HL-60/S4 (cell line): ENCODE results near the gene CCT3.
"Not testable (repeated sequence)": the region's sequence is repeated elsewhere in the genome, so short reads cannot be mapped to it uniquely, and the experiment has no call there.

Source experiments
- in situ Hi-C: fragments of 300-500 bp; cut with MboI; formaldehyde crosslinking; loops from 2 replicates; pipeline ENCODE4 v1.14.3; 2022; ENCODE audit warnings: low sequenced_read_pairs

CCT3 gene

DNA sequence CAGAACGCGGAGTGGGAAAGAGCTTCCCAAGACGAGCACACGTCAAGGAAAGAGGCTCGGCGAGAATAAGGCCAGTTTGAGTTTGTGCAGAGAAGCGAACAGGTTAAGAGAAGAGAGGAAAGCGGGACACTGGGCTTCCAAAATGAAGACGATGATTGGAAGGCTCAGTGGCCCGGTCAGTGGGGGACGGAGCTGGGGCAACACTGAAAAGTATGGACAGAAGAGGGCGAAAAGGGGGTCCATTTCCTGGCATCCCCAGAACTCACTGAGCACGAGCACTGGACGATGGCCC lies 258 bp downstream of the CCT3 start:
- in situ Hi-C loops, result no loop called here

DNA sequence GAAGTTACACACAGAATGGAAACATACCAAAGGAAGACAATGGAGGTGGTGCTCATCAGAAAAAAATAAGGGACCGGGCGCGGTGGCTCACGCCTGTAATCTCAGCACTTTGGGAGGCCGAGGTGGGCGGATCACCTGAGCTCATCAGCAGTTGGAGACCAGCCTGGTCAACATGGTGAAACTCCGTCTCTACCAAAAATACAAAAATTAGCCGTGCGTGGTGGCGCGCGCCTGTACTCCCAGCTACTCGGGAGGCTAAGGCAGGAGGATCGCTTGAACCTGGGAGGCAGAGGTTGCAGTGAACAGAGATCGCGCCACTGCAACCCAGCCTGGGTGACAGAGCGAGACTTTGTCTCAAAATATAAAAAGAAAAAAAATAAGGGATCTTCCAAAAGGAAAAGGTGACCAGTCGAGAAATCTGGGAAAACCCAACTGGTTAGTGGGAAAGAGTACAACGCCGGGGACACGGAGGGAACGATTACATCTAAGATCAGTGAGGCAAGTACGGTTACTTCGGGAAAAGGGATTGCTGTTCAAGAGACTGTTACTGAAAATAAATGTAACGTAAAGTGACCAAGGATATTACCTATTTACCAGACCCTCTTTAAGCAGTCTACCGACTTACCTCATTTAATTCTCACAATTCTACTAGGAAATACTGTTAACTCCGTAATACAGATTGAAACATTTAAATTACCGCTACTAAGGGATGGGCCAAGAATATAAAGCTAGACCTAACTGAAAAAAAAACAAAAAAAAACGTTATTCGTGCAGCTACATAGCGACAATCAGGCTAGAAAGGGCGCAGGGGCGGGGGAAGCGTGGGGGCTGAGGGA lies 822 bp downstream of the CCT3 start:
- in situ Hi-C loops, result no loop called here

DNA sequence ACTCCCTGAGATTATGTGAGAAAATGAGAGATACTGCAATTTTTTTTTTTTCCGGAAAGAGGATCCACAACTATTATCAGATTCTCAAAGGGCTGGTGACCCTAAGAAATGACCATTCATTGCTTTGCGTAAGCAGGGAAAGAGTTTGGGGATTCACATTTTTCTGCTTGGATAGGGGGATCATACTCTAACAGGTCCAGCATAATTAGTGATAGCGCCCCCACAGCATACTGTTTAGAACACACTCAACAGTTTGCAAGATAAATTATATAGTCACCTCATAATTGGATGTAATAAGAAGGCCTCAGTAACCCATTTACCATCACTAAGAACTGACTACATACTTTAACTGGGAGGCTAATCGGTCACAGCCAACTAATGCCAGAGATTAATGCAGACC lies 1.9 kb downstream of the CCT3 start:
- in situ Hi-C loops, result no loop called here

DNA sequence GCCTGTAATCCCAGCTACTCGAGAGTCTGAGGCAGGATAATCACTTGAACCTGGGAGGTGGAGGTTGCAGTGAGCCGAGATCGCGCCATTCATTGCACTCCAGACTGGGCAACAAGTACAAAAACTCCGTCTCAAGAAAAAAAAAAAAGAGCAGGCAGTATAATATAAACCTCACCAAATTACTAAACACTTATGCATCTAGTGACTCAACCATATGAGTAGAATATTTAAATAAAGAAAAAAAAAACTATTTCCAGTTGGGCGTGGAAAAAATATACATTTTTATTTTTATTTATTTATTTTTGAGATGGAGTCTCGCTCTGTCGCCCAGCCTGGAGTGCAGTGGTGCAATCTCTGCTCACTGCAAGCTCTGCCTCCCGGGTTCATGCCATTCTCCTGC lies 14.9 kb downstream of the CCT3 start:
- in situ Hi-C loops, result not testable (repeated sequence)

DNA sequence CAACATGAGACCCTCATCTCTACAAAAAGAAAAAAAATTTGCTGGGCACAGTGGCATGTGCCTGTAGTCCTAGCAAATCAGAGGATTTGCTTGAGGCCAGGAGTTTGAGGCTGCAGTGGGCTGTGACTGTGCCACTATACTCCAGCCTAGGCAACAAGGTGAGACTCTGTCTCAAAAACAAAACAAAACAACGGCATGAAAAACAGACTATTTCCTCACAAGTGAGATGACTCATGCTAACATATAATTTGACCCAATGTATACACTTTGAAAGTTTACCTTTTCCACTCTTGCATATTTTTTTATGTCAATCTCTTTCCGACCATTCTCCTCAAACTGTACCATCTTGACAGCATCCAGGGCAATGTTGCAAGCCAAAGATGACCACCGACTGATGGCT lies 17.5 kb downstream of the CCT3 start:
- in situ Hi-C loops, result no loop called here

DNA sequence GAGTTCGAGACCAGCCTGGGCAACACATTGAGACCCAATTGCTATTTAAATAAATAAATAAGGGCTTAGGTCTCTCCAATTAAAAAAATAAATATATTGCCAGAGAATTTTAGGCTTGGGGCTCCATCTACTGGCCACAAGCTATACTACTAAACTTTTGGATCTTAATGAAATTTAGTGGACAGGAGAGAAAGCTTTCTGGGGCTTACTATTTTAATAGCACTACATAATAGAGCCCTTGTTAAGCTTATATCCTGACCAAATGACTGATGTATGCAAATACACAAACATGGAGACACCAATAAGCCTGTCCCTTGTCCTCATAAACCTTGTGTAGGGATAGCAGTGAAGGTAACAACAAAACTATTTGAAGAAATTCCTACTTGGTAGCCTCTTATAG lies 18.4 kb downstream of the CCT3 start:
- in situ Hi-C loops, result no loop called here

DNA sequence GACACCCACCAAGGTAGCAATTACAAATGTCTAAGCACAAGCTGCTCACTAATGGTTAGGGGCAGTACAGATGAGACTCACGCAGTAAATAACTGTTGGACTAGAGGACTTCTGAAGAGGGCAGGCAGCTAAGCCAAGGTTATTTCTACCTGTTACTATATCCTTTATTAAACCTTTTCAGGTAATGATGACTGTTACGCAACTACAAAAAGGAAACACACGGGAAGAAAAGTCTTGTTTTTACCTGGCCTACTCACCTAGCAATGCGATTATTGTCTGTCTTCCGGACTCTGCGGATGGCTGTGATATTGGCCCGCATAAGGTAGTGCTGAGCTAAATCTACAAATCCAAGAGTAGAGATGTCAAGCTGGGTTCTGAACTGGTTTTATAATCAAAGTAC lies 21.2 kb downstream of the CCT3 start:
- in situ Hi-C loops, result no loop called here

DNA sequence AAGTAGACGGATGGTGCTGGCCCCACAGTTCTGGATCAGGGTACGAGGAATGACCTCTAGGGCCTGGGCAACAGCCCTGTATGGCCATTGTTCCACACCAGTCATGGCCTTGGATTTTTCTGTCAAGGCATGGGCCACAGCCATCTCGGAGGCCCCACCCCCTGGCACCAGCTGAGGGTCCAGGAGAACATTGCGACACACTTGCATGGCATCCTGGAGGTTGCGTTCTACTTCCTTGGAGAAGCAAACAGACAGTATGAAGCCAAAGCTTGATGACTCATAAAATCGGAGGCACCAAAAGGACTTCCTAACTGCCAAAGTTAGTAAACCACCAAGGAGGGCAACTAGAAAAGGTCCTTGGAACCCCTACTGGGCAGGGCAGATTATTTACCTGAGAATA lies 27.1 kb downstream of the CCT3 start:
- in situ Hi-C loops, result no loop called here

DNA sequence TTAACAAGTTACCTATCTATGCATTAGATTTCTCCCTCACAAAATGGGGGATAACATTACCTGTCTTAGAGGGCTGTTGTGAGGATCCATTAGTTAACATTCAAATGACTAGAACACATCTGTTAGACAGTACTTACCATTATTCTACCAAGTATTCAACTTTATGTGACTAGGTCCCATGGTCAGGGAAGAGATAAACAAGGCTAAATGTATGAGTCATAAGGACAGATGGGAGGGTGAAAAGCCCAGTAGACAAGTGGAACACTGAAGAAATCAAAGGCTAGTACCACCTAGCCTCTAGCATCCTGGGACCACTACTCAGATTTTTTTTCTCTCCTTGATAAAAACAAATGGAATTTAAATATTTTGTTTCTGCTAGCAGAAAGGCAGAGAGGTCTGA lies 30.0 kb downstream of the CCT3 start:
- in situ Hi-C loops, result no loop called here

DNA sequence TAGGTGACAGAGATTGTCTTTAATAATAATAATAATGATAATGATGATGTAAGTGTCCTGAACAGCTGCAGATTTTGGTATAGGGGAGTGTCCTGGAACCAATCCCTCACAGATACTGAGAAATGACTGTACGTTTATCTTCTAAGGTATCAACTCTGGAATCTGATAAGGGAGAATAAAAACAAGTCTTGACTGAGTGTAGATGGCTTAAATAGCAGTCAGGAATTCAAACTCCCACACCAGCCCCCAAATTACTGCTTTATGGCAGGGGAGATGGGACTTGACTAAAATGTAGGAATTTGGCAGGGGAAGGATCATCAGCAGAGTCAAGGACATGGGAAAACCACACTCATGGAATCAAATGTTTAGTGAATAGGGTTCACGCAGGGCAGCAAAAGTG lies 32.9 kb downstream of the CCT3 start:
- in situ Hi-C loops, result no loop called here

DNA sequence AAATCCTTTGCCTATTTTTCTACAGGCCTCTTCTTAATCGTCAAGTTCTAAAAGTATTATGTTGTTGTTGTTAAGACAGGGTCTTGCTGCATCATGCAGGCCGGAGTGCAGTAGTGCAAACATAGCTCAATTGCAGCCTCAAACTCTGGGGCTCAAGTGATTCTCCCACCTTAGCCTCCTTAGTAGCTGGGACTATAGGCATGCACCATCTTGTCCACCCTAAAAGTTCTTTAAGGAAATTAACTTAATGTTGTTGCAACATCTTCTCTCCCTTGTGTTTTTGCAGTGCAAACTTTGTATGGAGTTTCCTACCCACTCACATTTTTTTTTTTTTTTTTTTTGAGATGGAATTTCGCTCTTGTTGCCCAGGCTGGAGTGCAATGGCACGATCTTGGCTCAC lies 34.9 kb downstream of the CCT3 start:
- in situ Hi-C loops, result no loop called here

DNA sequence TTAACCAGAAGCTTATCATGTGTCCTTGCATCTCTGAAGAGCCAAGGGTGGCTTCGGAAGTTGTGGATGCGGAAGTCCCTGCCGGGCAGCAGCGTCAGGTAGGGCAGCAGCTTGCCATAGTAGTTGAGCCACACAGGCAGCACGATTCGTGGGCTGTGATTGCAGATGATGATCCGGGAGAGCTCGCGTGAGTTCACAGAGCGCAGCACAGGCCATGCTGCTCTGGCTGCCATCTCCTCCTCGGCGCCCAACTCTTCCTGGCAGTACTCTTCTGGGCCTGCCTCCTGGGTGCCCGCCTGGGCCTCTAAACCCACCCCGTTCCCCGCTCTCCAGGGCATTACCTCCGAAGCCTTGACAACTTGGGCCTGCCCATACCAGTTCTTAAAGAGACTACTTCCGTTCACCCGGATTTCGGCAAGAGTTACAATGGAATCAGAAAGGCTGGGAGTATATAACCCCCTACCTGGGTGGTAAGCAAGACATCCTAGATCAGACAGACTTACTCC lies 39.2 kb downstream of the CCT3 start, which contains the start of gene VHLL:
Gene VHLL (minus strand): TSS at position 456 of the 506 bp plus-strand sequence. CDS start 118 bp downstream, at position 338.
- in situ Hi-C loops, result no loop called here

DNA sequence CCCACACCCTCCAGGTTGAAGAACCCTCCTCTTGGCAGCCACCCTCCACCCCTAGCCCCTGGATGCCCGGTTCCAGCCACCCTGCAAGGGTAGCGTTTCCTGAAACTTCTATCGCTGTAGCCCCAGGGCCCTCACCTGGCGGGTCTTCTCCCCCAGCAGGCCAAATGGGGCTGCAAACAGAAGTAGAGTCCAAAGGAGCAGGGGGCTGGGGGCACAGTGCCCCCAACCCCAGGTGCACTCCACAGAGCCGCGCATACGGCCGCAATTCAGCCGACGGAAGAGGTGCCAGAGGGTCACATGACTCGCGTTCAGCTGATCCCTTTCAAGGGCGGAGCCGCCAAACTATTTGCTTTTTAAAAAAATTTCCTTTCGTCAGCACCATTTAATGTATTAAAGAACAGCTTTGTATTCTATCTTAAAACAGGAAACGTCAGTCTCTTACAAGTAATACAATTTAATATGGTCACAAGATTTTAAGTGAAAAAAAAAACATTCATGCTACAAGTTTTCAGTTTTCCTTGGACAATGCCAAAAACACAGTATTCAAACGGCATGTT lies 42.6 kb downstream of the CCT3 start, which contains the start of gene GLMP:
Gene GLMP (minus strand): TSS at position 289 of the 557 bp plus-strand sequence. CDS start 34 bp downstream, at position 255.
- in situ Hi-C loops, result no loop called here

DNA sequence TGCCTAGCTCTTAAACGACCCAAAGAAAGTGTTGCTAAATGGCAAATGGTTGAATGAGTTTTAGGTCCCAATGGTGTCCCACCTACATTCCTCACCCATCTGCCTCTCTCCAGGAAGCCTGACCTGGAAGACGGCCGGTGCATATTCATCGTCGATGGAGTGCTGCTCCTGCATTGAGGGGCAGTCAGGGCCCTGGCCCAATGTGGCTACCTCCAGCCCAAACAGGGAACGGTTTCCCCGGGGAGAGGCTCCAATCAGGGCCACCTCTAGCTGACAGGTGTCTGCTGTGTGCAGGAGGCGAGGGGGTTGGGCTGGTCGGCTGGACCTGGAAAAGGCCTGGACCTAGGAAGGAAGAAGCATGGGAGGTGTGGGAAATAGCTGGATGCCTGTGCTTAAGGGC lies 44.2 kb downstream of the CCT3 start:
- in situ Hi-C loops, result no loop called here

DNA sequence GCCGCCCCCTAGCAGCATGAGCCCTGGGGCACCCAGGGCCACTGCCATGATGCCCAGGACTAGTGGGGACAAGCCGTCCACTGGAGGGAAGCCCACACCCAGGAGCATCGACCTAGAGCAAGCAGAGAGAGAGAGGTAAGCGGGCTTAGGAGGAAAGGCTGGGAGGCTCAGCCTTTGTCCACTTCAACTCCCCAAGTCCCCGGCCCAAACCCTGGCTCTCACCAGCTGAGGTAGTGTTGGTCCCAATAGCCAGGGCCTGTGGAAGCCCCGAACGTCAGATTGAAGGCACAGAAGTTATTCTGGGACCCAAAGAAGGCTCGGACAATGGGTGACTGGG lies 45.0 kb downstream of the CCT3 start:
- in situ Hi-C loops, result no loop called here

DNA sequence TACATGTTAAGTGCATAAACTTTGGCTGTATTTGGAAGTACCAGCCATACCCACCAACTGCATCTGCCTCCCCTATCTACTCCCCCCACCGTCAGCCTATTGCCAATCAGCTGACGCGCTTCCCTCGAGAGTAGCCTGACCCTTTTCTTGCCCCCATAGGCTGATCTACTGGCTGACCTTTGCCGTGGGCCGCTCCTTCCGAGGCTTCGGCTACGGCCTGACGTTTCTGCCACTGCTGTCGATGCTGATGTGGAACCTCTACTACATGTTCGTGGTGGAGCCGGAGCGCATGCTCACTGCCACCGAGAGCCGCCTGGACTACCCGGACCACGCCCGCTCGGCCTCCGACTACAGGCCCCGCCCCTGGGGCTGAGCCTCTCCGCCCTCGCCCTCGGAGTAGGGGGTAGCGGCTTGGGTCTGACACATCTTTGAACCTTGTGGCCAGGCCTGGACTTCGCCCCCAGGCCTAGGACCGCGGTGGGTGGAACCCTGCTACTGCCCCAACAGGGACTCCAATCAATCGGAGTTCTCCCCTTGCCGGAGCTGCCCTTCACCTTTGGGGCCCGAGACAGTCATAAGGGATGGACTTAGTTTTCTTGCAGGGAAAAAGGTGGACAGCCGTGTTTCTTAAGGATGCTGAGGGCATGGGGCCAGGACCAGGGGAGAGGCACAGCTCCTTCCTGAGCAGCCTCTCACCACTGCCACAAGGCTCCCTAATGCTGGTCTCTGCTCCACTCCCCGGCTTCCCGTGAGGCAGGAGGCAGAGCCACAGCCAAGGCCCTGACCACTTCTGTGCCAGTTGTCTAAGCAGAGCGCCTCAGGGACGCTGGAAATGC lies 46.6 kb downstream of the CCT3 start:
- in situ Hi-C loops, result no loop called here

DNA sequence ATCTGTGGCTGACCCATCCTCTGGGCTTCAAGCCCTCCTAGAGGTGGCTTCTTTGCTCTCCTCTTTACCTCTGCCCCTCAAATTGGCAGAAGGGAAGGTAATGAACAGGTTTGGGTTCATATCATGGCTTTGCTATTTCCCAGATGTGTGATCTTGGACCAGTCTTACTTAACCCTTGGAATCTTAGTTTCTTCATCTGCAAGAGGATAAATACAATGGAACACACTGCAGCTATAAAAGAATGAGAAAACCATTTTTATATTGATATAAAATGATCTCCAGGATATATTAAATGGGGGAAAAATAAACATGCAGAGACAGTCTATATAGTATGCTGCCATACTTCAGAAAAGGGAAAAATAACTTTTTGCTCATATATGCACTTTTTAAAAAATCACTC lies 48.2 kb downstream of the CCT3 start:
- in situ Hi-C loops, result no loop called here

DNA sequence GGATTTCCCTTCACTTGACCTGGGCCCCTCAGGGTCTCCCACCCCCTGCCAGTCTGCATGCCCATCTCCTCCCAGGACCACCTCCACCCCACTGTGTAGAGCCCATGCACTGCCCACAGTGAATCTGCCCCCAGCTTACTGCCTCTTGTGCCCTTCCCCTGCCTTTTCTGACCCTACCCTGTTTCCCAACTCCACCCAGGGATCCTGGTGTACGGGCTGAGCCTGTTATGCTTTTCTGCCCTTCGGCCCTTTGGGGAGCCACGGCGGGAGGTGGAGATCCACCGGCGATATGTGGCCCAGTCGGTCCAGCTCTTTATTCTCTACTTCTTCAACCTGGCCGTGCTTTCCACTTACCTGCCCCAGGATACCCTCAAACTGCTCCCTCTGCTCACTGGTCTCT lies 52.0 kb downstream of the CCT3 start:
- in situ Hi-C loops, result no loop called here

DNA sequence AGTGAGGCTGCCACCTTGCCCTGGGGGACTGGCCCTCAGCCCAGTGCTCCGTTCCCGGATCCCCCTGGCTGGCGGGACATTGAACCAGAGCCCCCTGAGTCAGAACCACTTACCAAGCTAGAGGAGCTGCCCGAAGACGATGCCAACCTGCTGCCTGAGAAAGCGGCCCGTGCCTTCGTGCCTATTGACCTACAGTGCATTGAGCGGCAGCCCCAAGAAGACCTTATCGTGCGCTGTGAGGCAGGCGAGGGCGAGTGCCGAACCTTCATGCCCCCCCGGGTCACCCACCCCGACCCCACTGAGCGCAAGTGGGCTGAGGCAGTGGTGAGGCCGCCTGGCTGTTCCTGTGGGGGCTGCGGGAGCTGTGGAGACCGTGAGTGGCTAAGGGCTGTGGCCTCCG lies 52.7 kb downstream of the CCT3 start:
- in situ Hi-C loops, result no loop called here

DNA sequence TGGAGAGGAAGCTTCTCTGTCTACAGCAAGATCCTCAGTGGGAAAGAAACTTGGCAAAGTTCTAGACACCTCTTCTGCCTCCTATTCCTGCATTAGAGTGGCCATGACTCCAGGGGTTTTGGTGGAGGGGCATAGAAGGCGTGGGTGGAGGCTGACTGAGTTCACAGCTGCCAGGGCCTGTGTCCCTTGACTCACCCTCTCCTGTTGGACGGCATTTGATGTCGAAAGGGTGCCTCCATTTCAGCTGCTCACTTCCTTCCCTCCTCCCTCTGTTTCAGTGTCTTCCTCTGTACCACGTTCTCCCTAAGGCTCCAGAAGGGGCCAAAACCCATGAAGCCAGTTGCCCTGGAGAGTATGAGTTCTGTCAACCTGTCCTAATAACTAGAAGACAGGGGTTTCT lies 53.3 kb downstream of the CCT3 start:
- in situ Hi-C loops, result no loop called here

DNA sequence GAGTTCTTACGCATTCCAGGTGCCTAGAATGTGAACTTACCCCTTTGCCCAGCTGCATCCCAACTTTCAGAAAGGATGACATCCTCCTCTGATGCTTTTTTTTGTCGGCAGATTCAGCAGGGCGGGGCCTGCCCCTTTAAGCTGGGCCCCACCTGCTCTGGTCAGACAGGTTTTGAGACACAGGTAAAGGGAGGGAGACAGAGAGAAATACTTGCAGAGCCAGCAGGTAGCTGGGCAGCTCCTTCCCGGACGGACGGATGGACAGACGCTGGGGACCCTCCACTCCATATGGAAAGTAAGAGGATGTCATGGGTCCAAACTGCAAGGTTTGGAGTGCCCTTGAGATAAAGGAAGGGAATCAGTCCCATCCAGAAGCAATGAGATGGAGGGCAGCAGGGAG lies 54.0 kb downstream of the CCT3 start, which contains the start of gene TMEM79:
Gene TMEM79 (plus strand): TSS at position 214 of the 400 bp plus-strand sequence. CDS start 902 bp downstream, outside the sequence.
- in situ Hi-C loops, result no loop called here

DNA sequence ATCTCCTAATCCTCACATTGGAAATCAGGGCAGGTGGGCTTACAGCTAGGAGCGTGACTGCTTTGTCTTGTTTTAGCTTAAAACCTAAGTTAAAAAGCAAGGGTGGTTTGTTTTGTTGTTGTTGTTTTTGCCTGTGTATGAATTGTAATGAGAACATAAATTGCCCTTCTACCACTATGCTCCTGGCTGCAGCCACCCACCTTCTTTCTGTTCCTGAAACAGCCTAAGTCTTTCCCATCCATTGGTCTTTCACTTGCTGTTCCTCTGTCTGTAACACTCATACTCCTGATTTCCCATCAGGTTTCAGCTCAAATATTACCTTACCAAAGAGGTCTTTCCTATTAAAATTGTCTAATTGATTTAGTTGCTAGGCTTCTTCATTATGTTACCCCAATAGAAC lies 54.6 kb downstream of the CCT3 start:
- in situ Hi-C loops, result no loop called here
